Neural progenitor cell (in vitro differentiated cells): Measurements from ENCODE around the gene CFAP54.

ENCODE experiments used
- EZH2phosphoT487 ChIP-seq: fragments of 200-600 bp; sonication (generic); IDR thresholded peaks from 2 replicates; pipeline ENCODE4 v1.6.1; 2017; ENCODE audit warnings: antibody characterized with exemption
- TF ChIP-seq, protein P1 (sequence below): fragments of 200-600 bp; sonication (generic); IDR thresholded peaks from 2 replicates; pipeline ENCODE4 v1.5.1; 2017; ENCODE audit warnings: antibody characterized with exemption, mild to moderate bottlenecking

DNA sequence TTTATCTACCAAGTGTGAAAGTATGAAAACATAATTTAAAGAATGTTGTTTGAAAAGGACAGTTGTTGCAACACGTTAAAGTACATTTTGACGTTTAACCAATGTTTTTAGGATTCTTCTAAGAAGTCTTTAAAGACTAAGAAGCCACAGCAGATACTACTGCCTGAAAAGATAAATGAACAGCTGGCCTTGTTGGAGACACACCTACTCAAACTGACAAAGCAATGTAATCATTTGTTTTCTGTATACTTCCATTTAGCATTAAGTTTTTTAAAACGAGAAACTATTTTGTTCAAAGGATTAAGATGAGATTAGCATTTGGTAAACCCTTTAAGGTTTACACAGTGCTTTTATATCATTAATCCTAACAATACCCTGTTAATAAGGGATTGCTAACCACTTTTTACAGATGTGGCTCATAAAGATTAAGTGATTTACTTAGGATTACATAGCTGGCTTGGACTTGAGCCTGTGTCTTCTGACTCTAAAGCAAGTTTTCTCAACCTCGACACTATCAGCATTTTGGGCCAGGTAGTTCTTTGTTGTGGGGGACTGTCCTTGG lies 134.4 kb downstream of the CFAP54 start:
- TF ChIP-seq, protein P1, sequence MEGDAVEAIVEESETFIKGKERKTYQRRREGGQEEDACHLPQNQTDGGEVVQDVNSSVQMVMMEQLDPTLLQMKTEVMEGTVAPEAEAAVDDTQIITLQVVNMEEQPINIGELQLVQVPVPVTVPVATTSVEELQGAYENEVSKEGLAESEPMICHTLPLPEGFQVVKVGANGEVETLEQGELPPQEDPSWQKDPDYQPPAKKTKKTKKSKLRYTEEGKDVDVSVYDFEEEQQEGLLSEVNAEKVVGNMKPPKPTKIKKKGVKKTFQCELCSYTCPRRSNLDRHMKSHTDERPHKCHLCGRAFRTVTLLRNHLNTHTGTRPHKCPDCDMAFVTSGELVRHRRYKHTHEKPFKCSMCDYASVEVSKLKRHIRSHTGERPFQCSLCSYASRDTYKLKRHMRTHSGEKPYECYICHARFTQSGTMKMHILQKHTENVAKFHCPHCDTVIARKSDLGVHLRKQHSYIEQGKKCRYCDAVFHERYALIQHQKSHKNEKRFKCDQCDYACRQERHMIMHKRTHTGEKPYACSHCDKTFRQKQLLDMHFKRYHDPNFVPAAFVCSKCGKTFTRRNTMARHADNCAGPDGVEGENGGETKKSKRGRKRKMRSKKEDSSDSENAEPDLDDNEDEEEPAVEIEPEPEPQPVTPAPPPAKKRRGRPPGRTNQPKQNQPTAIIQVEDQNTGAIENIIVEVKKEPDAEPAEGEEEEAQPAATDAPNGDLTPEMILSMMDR: no peak
- TF ChIP-seq EZH2phosphoT487: peak; percentile 94
